HEK293 (cell line): ENCODE data around the gene SBF1.

Experiments
- CTCF ChIA-PET: fragments of 350-600 bp; formaldehyde crosslinking; extraction: SDS; loops from one replicate; lab custom pipeline; 2021; ENCODE audit warnings: antibody characterized with exemption; lab: Yijun Ruan, JAX
- POLR2A ChIA-PET: fragments of 300-600 bp; formaldehyde crosslinking; extraction: SDS; loops from one replicate; lab custom pipeline; 2020; ENCODE audit warnings: antibody characterized with exemption, inconsistent platforms; lab: Yijun Ruan, JAX
- H3K27ac ChIP-seq: fragments of 200-500 bp; sonication (Bioruptor generic); 2 replicates; pipeline ENCODE4 v1.5.1; 2014; ENCODE audit warnings: low read depth, low read length, control low read depth, inconsistent platforms; ENCODE audit errors: extremely low read depth
- H3K36me3 ChIP-seq, 2 experiments: fragments of 200-500 bp in 1 of 2; sonication (Bioruptor generic) in 1 of 2; 1 replicate in 1 of 2; 2 replicates in 1 of 2; pipeline ENCODE4 v1.5.1; 2014 to 2017; ENCODE audit warnings: inconsistent platforms in 2 of 2, low read length in 2 of 2; ENCODE audit not compliant: control insufficient read depth in 2 of 2, insufficient read depth in 1 of 2
- H3K4me1 ChIP-seq: fragments of 200-500 bp; sonication (Bioruptor generic); 2 replicates; pipeline ENCODE4 v1.5.1; 2014; ENCODE audit warnings: mild to moderate bottlenecking, low read length, inconsistent platforms; ENCODE audit not compliant: control insufficient read depth, insufficient read depth
- H3K4me3 ChIP-seq: 2 replicates; pipeline ENCODE4 v1.5.1; 2011; ENCODE audit warnings: low read depth, mild to moderate bottlenecking, control low read depth, low read length, moderate library complexity
- H3K9me3 ChIP-seq: fragments of 200-500 bp; sonication (Bioruptor generic); 2 replicates; pipeline ENCODE4 v1.5.1; 2014; ENCODE audit warnings: low read depth, low read length, inconsistent platforms; ENCODE audit not compliant: control insufficient read depth, insufficient read depth
- AEBP2 ChIP-seq: fragments of 450-650 bp; formaldehyde crosslinking; IDR thresholded peaks from 2 replicates; pipeline ENCODE4 v1.5.1; 2016; ENCODE audit warnings: missing biosample characterization, missing genetic modification characterization, borderline replicate concordance
- KLF16 ChIP-seq: fragments of 450-650 bp; formaldehyde crosslinking; IDR thresholded peaks from 2 replicates; pipeline ENCODE4 v1.5.1; 2017; ENCODE audit warnings: missing biosample characterization, missing genetic modification characterization
- MZF1 ChIP-seq: fragments of 450-650 bp; formaldehyde crosslinking; IDR thresholded peaks from 2 replicates; pipeline ENCODE4 v1.5.1; 2017; ENCODE audit warnings: missing biosample characterization, missing genetic modification characterization, borderline replicate concordance
- TCF7L2 ChIP-seq: IDR thresholded peaks from 2 replicates; pipeline ENCODE4 v1.6.1; 2011; ENCODE audit warnings: low read depth, mild to moderate bottlenecking, inconsistent platforms, low read length, moderate library complexity, borderline replicate concordance
- ZBTB44 ChIP-seq: fragments of 450-650 bp; IDR thresholded peaks from 2 replicates; pipeline ENCODE4 v1.5.1; 2018; ENCODE audit warnings: missing biosample characterization, mild to moderate bottlenecking, missing genetic modification characterization
- ZBTB6 ChIP-seq: fragments of 450-650 bp; formaldehyde crosslinking; IDR thresholded peaks from 2 replicates; pipeline ENCODE4 v1.5.1; 2017; ENCODE audit warnings: missing biosample characterization, missing genetic modification characterization
- ZNF121 ChIP-seq: fragments of 450-650 bp; formaldehyde crosslinking; IDR thresholded peaks from 2 replicates; pipeline ENCODE4 v1.5.1; 2016; ENCODE audit warnings: missing biosample characterization, missing genetic modification characterization
- ZNF175 ChIP-seq: fragments of 450-650 bp; formaldehyde crosslinking; IDR thresholded peaks from 2 replicates; pipeline ENCODE4 v1.5.1; 2016; ENCODE audit warnings: missing biosample characterization, missing genetic modification characterization
- ZNF18 ChIP-seq: fragments of 450-650 bp; formaldehyde crosslinking; IDR thresholded peaks from 2 replicates; pipeline ENCODE4 v1.5.1; 2016; ENCODE audit warnings: missing biosample characterization, missing genetic modification characterization
- ZNF341 ChIP-seq: fragments of 450-650 bp; formaldehyde crosslinking; IDR thresholded peaks from 2 replicates; pipeline ENCODE4; 2016; ENCODE audit warnings: low read depth, missing biosample characterization, missing genetic modification characterization
- ZNF416 ChIP-seq: fragments of 450-650 bp; formaldehyde crosslinking; IDR thresholded peaks from 2 replicates; pipeline ENCODE4 v1.5.1; 2016; ENCODE audit warnings: missing biosample characterization, missing genetic modification characterization
- ZNF513 ChIP-seq: fragments of 450-650 bp; IDR thresholded peaks from 2 replicates; pipeline ENCODE4 v1.5.1; 2018; ENCODE audit warnings: missing biosample characterization, missing genetic modification characterization
- ZNF518A ChIP-seq: fragments of 450-650 bp; formaldehyde crosslinking; conservative IDR thresholded peaks from 2 replicates; pipeline ENCODE4 v1.5.1; 2016; ENCODE audit warnings: low read depth, missing biosample characterization, missing genetic modification characterization
- ZNF544 ChIP-seq: fragments of 450-650 bp; formaldehyde crosslinking; IDR thresholded peaks from 2 replicates; pipeline ENCODE4 v1.5.0; 2017; ENCODE audit warnings: missing biosample characterization, missing genetic modification characterization
- ZNF645 ChIP-seq: fragments of 450-650 bp; formaldehyde crosslinking; IDR thresholded peaks from 2 replicates; pipeline ENCODE4; 2016; ENCODE audit warnings: missing biosample characterization, missing genetic modification characterization
- ZNF664 ChIP-seq: fragments of 450-650 bp; formaldehyde crosslinking; IDR thresholded peaks from 2 replicates; pipeline ENCODE4 v1.5.1; 2016; ENCODE audit warnings: missing biosample characterization, missing genetic modification characterization
- ZNF777 ChIP-seq: fragments of 450-650 bp; formaldehyde crosslinking; IDR thresholded peaks from 2 replicates; pipeline ENCODE4 v1.5.1; 2017; ENCODE audit warnings: missing biosample characterization, missing genetic modification characterization, borderline replicate concordance

SBF1 gene

GRCh38 chr22:50401907-50402306 is 72.9 kb downstream of the SBF1 start (continued):
- TF ChIP-seq ZBTB44 (tag by site-specific recombination) (no peak), ZNF645 (no peak), ZNF341 (tag by site-specific recombination) (no peak), ZNF513 (no peak), ZNF518A (no peak)
- TF ChIP-seq, all 188 proteins: peak for 0

- Histone ChIP-seq H3K36me3 (peaks cover 12 to 44% of the 10 kb centered on the region in 2 experiments; a peak in 2 of 3 replicates), H3K9me3 (no peaks in the 10 kb centered on the region), H3K4me1 (peaks cover 13% of the 10 kb centered on the region), H3K27ac (no peak overlapping the region), H3K4me3 (no peak overlapping the region)
- CTCF ChIA-PET: interaction anchor here (0.6 to 1.3 kb wide), 3 partner anchors 25 to 194 kb away, joined by 3 to 5 read pairs (median 4); no protein-coding TSS in a partner anchor
- POLR2A ChIA-PET: no interaction called here
- TF ChIP-seq ZNF121 (peak; percentile 73), ZNF175 (no peak)
Observed at GRCh38 chr22:50400931-50401330, 73.9 kb downstream of the SBF1 start.

GRCh38 chr22:50400406-50400805 is 74.4 kb downstream of the SBF1 start:
- Histone ChIP-seq H3K36me3 (peaks cover 16 to 44% of the 10 kb centered on the region in 2 experiments; a peak in 2 of 3 replicates), H3K27ac (no peak overlapping the region), H3K4me1 (peaks cover 13% of the 10 kb centered on the region), H3K4me3 (no peak overlapping the region), H3K9me3 (no peaks in the 10 kb centered on the region)
- TF ChIP-seq AEBP2 (tag by site-specific recombination) (no peak), ZNF18 (tag by site-specific recombination) (no peak), ZNF664 (no peak), ZNF777 (tag by site-specific recombination) (no peak), ZNF544 (no peak), ZNF416 (tag by site-specific recombination) (no peak), TCF7L2 (no peak), ZBTB6 (tag by site-specific recombination) (no peak), MZF1 (tag by site-specific recombination) (no peak), KLF16 (tag by site-specific recombination) (no peak)
- ChIA-PET CTCF (interaction anchor here (0.6 to 1.7 kb wide), 11 partner anchors 8 to 193 kb away, joined by 3 to 7 read pairs (median 4); partner anchors contain the start of gene SCO2), POLR2A (interaction anchor here (0.5 kb wide), 1 partner anchor 135 kb away, joined by 6 read pairs; no protein-coding TSS in a partner anchor)
